ENCODE data around the gene CFAP300.

CFAP300 gene

GRCh38 chr11:102026217-102026616 is 21.0 kb upstream of the CFAP300 start:
- no peak overlapping the region for H3K9ac ChIP-seq (ENCODE audit: low read length)
- H3K4me1 ChIP-seq (ENCODE audit: insufficient read depth, low read length) = peaks cover 10% of the 10 kb centered on the region
- H3K4me3 ChIP-seq (ENCODE audit: low read depth in 1 of 2, low read length in 2 of 2) = no peak overlapping the region
- H3K36me3 ChIP-seq (ENCODE audit: insufficient read depth, low read length) = no peaks in the 10 kb centered on the region
- no peaks in the 10 kb centered on the region for H3K9me3 ChIP-seq (ENCODE audit: low read length)
- H3K27ac ChIP-seq (ENCODE audit: low read depth, low read length) = no peak overlapping the region
- H3K27me3 ChIP-seq (ENCODE audit: control insufficient read depth in 1 of 2, insufficient read depth in 2 of 2, low read length in 2 of 2) = no peaks in the 10 kb centered on the region

GRCh38 chr11:102026959-102027358 is 20.3 kb upstream of the CFAP300 start:
- Histone ChIP-seq H3K4me3 (ENCODE audit: low read depth in 1 of 2, low read length in 2 of 2) (no peak overlapping the region), H3K4me1 (ENCODE audit: insufficient read depth, low read length) (peaks cover 10% of the 10 kb centered on the region), H3K36me3 (ENCODE audit: insufficient read depth, low read length) (no peaks in the 10 kb centered on the region), H3K9me3 (ENCODE audit: low read length) (no peaks in the 10 kb centered on the region), H3K27ac (ENCODE audit: low read depth, low read length) (no peak overlapping the region), H3K9ac (ENCODE audit: low read length) (no peak overlapping the region), H3K27me3 (ENCODE audit: control insufficient read depth in 1 of 2, insufficient read depth in 2 of 2, low read length in 2 of 2) (no peaks in the 10 kb centered on the region)

GRCh38 chr11:102036757-102037156 is 10.5 kb upstream of the CFAP300 start:
- Histone ChIP-seq H3K9ac (ENCODE audit: low read length) (no peak overlapping the region), H3K4me3 (ENCODE audit: low read depth in 1 of 2, low read length in 2 of 2) (no peak overlapping the region), H3K36me3 (ENCODE audit: insufficient read depth, low read length) (no peaks in the 10 kb centered on the region), H3K9me3 (ENCODE audit: low read length) (no peaks in the 10 kb centered on the region), H3K4me1 (ENCODE audit: insufficient read depth, low read length) (no peaks in the 10 kb centered on the region), H3K27me3 (ENCODE audit: control insufficient read depth in 1 of 2, insufficient read depth in 2 of 2, low read length in 2 of 2) (no peaks in the 10 kb centered on the region), H3K27ac (ENCODE audit: low read depth, low read length) (no peak overlapping the region)

GRCh38 chr11:102046841-102047240 is 396 bp upstream of the CFAP300 start:
- H3K9ac ChIP-seq (ENCODE audit: low read length) = no peak overlapping the region
- H3K9me3 ChIP-seq (ENCODE audit: low read length) = no peaks in the 10 kb centered on the region
- H3K27me3 ChIP-seq (ENCODE audit: control insufficient read depth in 1 of 2, insufficient read depth in 2 of 2, low read length in 2 of 2) = no peaks in the 10 kb centered on the region
- H3K4me1 ChIP-seq (ENCODE audit: insufficient read depth, low read length) = no peaks in the 10 kb centered on the region
- H3K36me3 ChIP-seq (ENCODE audit: insufficient read depth, low read length) = no peaks in the 10 kb centered on the region
- no peak overlapping the region for H3K27ac ChIP-seq (ENCODE audit: low read depth, low read length)
- H3K4me3 ChIP-seq (ENCODE audit: low read depth in 1 of 2, low read length in 2 of 2) = peak overlapping the region; percentile 47 to 71

- H3K4me1 ChIP-seq (ENCODE audit: insufficient read depth, low read length) = no peaks in the 10 kb centered on the region
- H3K9ac ChIP-seq (ENCODE audit: low read length) = no peak overlapping the region
- H3K4me3 ChIP-seq (ENCODE audit: low read depth in 1 of 2, low read length in 2 of 2) = no peak overlapping the region
- no peaks in the 10 kb centered on the region for H3K27me3 ChIP-seq (ENCODE audit: control insufficient read depth in 1 of 2, insufficient read depth in 2 of 2, low read length in 2 of 2)
- H3K9me3 ChIP-seq (ENCODE audit: low read length) = no peaks in the 10 kb centered on the region
- H3K27ac ChIP-seq (ENCODE audit: low read depth, low read length) = no peak overlapping the region
- H3K36me3 ChIP-seq (ENCODE audit: insufficient read depth, low read length) = no peaks in the 10 kb centered on the region
Observed at GRCh38 chr11:102050927-102051575, 3.8 kb downstream of the CFAP300 start.

GRCh38 chr11:102061276-102061675 is 14.0 kb downstream of the CFAP300 start:
- no peaks in the 10 kb centered on the region for H3K36me3 ChIP-seq (ENCODE audit: insufficient read depth, low read length)
- no peak overlapping the region for H3K27ac ChIP-seq (ENCODE audit: low read depth, low read length)
- no peaks in the 10 kb centered on the region for H3K27me3 ChIP-seq (ENCODE audit: control insufficient read depth in 1 of 2, insufficient read depth in 2 of 2, low read length in 2 of 2)
- H3K9ac ChIP-seq (ENCODE audit: low read length) = no peak overlapping the region
- H3K4me3 ChIP-seq (ENCODE audit: low read depth in 1 of 2, low read length in 2 of 2) = no peak overlapping the region
- H3K4me1 ChIP-seq (ENCODE audit: insufficient read depth, low read length) = no peaks in the 10 kb centered on the region
- H3K9me3 ChIP-seq (ENCODE audit: low read length) = no peaks in the 10 kb centered on the region

GRCh38 chr11:102062106-102062505 is 14.9 kb downstream of the CFAP300 start:
- no peaks in the 10 kb centered on the region for H3K4me1 ChIP-seq (ENCODE audit: insufficient read depth, low read length)
- no peaks in the 10 kb centered on the region for H3K9me3 ChIP-seq (ENCODE audit: low read length)
- H3K4me3 ChIP-seq (ENCODE audit: low read depth in 1 of 2, low read length in 2 of 2) = no peak overlapping the region
- no peaks in the 10 kb centered on the region for H3K36me3 ChIP-seq (ENCODE audit: insufficient read depth, low read length)
- H3K9ac ChIP-seq (ENCODE audit: low read length) = no peak overlapping the region
- H3K27ac ChIP-seq (ENCODE audit: low read depth, low read length) = no peak overlapping the region
- H3K27me3 ChIP-seq (ENCODE audit: control insufficient read depth in 1 of 2, insufficient read depth in 2 of 2, low read length in 2 of 2) = no peaks in the 10 kb centered on the region

GRCh38 chr11:102064316-102064715 is 17.1 kb downstream of the CFAP300 start:
- H3K27ac ChIP-seq (ENCODE audit: low read depth, low read length) = no peak overlapping the region
- no peaks in the 10 kb centered on the region for H3K4me1 ChIP-seq (ENCODE audit: insufficient read depth, low read length)
- H3K27me3 ChIP-seq (ENCODE audit: control insufficient read depth in 1 of 2, insufficient read depth in 2 of 2, low read length in 2 of 2) = no peaks in the 10 kb centered on the region
- no peaks in the 10 kb centered on the region for H3K9me3 ChIP-seq (ENCODE audit: low read length)
- H3K4me3 ChIP-seq (ENCODE audit: low read depth in 1 of 2, low read length in 2 of 2) = no peak overlapping the region
- H3K9ac ChIP-seq (ENCODE audit: low read length) = no peak overlapping the region
- no peaks in the 10 kb centered on the region for H3K36me3 ChIP-seq (ENCODE audit: insufficient read depth, low read length)

- Histone ChIP-seq H3K4me3 (ENCODE audit: low read depth in 1 of 2, low read length in 2 of 2) (no peak overlapping the region), H3K9me3 (ENCODE audit: low read length) (peaks cover 6% of the 10 kb centered on the region), H3K9ac (ENCODE audit: low read length) (no peak overlapping the region), H3K36me3 (ENCODE audit: insufficient read depth, low read length) (no peaks in the 10 kb centered on the region), H3K27ac (ENCODE audit: low read depth, low read length) (no peak overlapping the region), H3K27me3 (ENCODE audit: control insufficient read depth in 1 of 2, insufficient read depth in 2 of 2, low read length in 2 of 2) (no peaks in the 10 kb centered on the region), H3K4me1 (ENCODE audit: insufficient read depth, low read length) (no peaks in the 10 kb centered on the region)
Observed at GRCh38 chr11:102070766-102071165, 23.5 kb downstream of the CFAP300 start.

- H3K36me3 ChIP-seq (ENCODE audit: insufficient read depth, low read length) = no peaks in the 10 kb centered on the region
- no peak overlapping the region for H3K9ac ChIP-seq (ENCODE audit: low read length)
- H3K4me1 ChIP-seq (ENCODE audit: insufficient read depth, low read length) = no peaks in the 10 kb centered on the region
Observed at GRCh38 chr11:102071497-102072472, 24.5 kb downstream of the CFAP300 start.

GRCh38 chr11:102073253-102073652 is 26.0 kb downstream of the CFAP300 start:
- no peak overlapping the region for H3K27ac ChIP-seq (ENCODE audit: low read depth, low read length)
- no peaks in the 10 kb centered on the region for H3K36me3 ChIP-seq (ENCODE audit: insufficient read depth, low read length)
- H3K9ac ChIP-seq (ENCODE audit: low read length) = no peak overlapping the region
- H3K4me3 ChIP-seq (ENCODE audit: low read depth in 1 of 2, low read length in 2 of 2) = no peak overlapping the region
- no peaks in the 10 kb centered on the region for H3K4me1 ChIP-seq (ENCODE audit: insufficient read depth, low read length)
- peaks cover 6% of the 10 kb centered on the region for H3K9me3 ChIP-seq (ENCODE audit: low read length)
- no peaks in the 10 kb centered on the region for H3K27me3 ChIP-seq (ENCODE audit: control insufficient read depth in 1 of 2, insufficient read depth in 2 of 2, low read length in 2 of 2)

More at GRCh38 chr11:102071497-102072472, 24.5 kb downstream of the CFAP300 start:
- Histone ChIP-seq H3K27me3 (ENCODE audit: control insufficient read depth in 1 of 2, insufficient read depth in 2 of 2, low read length in 2 of 2) (no peaks in the 10 kb centered on the region), H3K4me3 (ENCODE audit: low read depth in 1 of 2, low read length in 2 of 2) (no peak overlapping the region), H3K27ac (ENCODE audit: low read depth, low read length) (no peak overlapping the region), H3K9me3 (ENCODE audit: low read length) (peaks cover 6% of the 10 kb centered on the region)

Measured in muscle layer of colon (tissue), 2 donors.